ENCODE results near the gene NTM.
"Not testable (repeated sequence)": the region's sequence is repeated elsewhere in the genome, so short reads cannot be mapped to it uniquely, and the experiment has no call there.

Gene NTM

GRCh38 chr11:131370090-131370751 lies at the start of gene NTM:
Gene NTM (plus strand): TSS chr11:131370615.
- no peak for DNase-seq

GRCh38 chr11:131324921-131325570 lies 45.4 kb upstream of the NTM start:
- DNase-seq, result no peak

- DNase-seq, result no peak
Measured at GRCh38 chr11:131326829-131327228, 43.6 kb upstream of the NTM start.

DNA sequence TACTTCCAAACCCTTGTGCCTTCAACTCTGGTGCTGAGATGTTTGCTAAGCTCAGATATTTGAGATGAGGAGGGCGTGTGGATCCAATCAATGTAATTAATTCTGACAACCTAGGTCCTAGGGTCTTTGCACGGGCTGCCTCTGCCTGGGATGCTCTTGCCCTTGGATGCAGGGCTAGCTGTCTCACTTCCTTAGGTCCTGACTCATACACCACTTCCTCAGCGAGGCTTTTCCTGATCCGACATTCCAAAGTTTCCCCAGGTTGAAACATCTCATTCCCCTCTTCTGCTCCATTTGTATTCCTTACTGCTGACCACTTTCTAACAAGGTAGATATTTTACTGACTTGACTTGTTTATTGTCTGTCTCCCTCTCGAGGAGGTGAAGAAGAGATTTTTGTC lies 43.0 kb upstream of the NTM start:
- DNase-seq, result no peak

DNA sequence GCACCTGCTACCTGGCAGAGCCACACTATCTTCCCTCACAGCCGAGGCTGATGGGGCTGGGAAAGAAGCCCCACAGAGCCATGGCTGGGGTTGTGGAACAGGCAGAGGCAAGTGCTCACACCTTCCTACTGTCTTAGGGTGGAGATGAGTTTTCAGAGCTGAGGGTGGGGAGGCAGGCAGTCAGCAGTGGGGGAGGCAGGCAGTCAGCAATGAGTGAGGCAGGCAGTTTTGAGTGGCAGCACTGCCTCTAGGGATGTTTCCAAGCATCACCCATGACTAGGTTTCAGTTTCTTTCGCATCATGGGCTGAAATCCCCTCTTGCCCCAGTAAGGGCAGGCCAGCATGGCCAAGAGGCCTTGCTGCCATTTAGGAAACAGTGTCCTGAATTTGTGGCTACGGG lies 41.6 kb upstream of the NTM start:
- DNase-seq, result no peak

GRCh38 chr11:131331010-131331409 lies 39.4 kb upstream of the NTM start:
- no peak for DNase-seq

GRCh38 chr11:131331546-131331945 lies 38.9 kb upstream of the NTM start:
- no peak for DNase-seq

GRCh38 chr11:131334601-131335000 lies 35.8 kb upstream of the NTM start:
- DNase-seq, result no peak

DNA sequence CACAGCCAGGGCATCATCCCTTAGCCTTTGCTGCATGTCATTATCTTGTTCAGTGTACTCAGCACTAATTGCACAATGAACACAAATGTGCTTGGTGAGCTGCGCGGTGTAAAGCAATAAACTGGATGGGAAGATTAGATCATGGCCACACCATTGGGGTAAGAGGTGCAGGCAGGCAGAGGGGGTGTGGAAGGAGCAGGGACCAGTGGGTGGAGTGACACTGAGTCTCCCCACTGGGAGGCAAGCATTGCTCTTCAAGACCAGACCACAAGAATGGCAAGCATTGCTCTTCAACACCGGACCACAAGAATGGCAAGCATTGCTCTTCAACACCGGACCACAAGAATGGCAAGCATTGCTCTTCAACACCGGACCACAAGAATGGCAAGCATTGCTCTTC lies 28.5 kb upstream of the NTM start:
- DNase-seq, result not testable (repeated sequence)

GRCh38 chr11:131342442-131342841 lies 28.0 kb upstream of the NTM start:
- DNase-seq, result not testable (repeated sequence)

DNA sequence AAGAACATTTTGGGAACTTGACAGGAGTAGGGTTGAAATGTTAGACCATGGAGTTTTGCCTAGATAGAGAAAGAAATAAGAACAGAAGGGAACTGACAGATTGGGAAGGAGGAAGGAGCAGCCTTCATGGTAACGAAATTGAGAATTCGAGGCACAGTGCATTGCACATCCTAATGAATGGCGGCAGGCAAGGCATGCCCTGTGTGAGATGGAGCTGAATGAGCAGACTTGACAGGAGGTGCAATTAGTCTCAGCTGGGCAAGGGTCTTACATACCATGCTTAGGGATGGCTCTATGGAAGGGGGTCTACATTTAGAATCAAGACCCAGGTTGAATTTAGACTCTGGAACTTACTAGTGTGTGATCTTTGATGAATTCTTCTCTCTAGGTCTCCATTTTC lies 25.0 kb upstream of the NTM start:
- DNase-seq, result no peak

DNA sequence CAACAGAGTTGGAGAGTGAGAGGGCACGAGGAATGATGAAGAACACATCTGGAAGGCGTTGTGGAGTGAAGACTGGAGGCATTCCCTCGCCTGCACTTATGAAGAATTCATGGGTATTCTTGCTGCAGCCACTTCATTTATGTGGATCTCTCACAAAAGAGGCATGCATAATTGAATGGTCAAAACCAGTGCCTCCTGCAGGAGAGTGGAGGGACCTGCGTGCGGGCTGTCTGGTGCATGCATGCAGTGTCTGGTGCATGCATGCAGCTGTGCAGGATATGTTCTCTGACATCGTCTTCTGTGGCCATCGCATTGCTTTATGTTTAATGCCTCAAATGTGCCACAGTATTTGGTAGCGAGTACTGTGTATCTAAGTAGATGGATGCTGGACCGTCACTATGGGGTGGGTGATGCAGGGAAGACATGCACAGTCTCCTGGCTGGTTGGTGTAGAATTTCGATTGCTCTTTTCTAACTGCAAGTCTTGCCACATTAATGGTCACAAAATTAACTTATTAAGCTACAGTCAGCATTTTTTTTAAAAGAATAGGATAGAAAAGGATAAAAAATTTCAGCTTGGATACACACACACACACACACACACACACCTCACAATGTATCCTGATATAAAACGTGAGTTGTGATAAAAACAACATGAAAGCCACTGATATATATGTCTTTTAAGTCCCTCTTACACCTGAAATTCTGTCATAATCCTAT lies 20.9 kb upstream of the NTM start:
- no peak for DNase-seq

DNA sequence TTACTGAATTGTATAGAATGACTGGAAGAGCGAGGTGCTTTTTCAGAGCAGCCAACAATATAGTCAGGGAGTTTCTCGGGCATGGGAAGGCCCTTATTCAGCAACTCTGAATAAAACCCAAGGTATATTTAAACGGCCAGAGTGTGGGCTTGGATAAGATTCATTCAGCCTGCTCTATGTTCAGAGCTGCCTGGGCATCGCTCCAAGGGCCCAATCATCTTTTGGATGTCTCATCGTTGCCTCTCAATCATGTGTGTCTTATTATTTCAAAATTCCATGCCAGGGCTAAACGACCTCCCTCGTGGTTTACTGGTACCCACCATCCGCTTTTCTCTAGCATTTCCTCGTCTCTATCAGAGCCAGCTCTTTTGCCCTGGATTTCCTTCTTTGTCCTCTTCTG lies 19.5 kb upstream of the NTM start:
- DNase-seq, result no peak

DNA sequence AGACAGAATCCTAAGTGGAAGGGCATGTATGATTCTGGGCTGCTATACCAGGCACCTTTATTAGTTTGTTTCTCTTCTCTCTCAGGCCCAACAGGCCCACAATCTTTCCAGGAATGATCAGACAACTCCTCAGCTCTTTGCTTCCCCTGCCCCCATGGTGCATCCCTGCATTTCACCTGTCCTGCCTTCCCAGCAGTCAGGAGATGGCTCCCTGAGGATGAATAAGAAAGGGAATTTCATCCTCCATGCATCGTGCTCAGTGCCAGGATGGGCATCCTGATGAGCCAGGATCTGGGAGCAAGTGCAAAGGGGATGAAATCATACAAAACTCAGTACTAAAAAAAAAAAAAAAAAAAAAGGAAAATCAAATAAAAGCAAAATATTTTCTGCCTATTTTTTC lies 18.6 kb upstream of the NTM start:
- DNase-seq, result no peak

DNA sequence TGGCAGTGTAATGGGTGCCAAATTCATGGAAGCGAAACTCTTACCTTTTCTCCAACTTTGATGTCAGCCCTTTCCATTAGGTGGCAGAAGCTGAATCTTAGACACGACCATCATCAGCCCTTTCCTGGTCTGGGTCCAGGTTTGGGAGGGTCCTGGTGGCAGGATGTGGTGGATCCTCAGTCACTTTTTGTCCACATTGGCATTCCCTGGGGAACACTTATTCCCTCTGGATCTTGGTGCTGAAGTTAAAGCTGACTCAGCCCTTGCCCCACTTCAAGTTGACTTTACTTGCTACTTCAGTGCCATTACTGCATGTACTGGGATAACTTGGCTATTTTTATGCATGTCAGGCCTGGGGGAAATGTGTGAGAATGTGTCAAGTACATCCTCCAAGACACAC lies 16.6 kb upstream of the NTM start:
- no peak for DNase-seq

- no peak for DNase-seq
Measured at GRCh38 chr11:131354251-131354701, 16.1 kb upstream of the NTM start.

DNA sequence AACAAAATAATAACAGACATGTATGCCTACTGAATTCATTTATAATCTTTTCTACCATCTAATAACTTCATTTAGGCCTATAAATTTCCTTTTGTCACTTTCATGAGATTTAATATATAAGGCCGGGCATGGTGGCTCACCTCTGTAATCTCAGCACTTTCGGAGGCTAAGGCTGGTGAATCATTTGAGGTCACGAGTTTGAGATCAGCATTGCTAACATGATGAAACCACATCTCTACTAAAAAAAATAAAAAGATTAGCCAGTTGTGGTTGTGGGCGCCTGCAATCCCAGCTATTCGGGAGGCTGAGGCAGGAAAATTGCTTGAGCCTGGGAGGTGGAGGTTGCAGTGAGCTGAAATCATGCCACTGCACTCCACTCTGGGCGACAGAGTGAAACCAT lies 14.2 kb upstream of the NTM start:
- no peak for DNase-seq

DNA sequence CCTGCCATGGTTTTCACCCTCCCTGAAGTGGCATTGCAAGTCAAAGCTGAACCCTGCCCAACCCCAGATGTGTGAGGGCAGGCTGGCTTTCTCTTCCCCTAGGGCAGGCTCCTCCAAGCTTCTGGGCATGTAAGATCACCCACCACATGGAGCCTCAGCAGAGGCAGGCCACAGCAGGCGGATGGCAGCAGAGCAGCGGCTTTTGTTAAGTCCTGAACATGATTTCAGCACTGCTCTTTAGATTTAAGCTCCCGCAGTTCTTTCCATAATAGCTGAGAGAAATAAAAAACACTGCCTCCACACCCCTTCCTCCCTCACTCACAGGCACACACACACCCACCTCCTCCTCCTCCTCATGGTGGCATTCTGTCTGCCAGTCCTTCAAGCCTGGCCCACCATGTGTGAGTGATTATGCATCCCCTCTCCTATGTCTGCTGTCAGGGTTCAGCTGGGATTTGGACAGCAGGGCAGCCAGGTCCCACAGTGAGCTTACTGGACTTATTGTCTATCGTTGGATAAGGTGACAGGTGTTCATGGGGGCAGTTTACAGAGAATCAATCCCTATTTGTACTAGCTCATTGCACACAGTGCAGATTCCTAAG lies 5.0 kb upstream of the NTM start:
- DNase-seq, result no peak

- DNase-seq, result no peak
Measured at GRCh38 chr11:131370901-131371790, 731 bp downstream of the NTM start.

- DNase-seq, result no peak
Measured at GRCh38 chr11:131371791-131372104, 1.3 kb downstream of the NTM start.

DNA sequence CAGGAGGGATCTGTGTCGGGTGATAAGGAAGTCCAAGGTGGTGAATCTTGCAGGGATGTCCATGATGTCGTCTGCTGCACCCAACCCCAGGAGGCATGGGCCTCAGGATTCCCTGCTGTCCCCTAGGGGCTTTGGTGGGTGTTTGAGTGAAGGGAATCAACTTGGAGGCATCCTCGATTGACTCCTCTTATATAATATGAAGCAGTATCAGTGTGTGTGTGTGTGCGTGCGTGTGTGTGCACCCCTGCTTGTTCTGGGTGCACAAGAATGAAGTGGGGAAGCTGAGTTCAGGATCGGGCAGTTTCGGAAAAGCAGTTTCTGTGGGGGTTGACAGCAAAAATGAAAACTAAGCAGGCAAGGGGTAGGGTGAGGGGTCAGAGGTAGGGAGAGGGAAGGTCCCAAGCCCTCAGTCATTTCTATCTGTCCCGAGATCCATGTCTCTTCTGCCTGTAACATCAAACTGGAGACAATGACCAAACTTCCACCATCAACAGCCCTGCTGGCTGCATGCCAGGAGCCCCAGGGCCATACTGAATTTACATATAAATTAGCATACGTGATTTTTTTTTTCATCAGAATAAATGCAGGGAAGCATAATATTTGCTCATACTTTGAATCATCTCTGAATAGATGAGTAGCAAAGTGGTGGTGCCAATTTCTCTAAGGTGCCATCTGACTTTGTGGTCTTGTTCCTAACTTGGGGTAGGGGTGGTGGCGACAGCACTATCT lies 2.0 kb downstream of the NTM start:
- DNase-seq, result no peak

- no peak for DNase-seq
Measured at GRCh38 chr11:131373095-131373725, 2.8 kb downstream of the NTM start.

Measured in hematopoietic multipotent progenitor cell treated with erythropoietin and hydrocortisone succinate and interleukin-3 and kit ligand, for 4 days (in vitro differentiated cells).